8988T (cell line): ENCODE measurements around the gene CACNG4.

Experiments
- DNase-seq: peaks from one replicate; pipeline ENCODE4 v3.0.0; 2011

Gene CACNG4

DNA sequence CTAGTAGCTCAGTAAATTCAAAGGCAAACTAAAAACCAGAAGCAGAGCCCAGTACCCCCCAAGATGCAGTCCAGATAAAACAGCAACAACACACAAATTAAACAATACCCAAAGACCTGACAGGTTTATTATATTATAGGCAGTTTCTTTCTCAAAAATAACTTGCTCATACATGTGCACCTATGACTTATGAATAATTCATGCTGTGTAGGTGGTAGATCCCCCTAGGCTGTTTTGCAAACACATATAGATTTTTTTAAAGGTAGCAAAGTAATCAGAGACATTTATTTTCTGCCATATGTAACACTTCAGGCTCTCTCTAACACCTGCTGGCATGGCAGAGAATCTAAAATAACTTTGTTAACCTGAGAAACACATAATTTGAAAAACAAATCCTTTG lies 107.1 kb downstream of the CACNG4 start:
- no peak for DNase-seq

GRCh38 chr17:67072885-67073284 lies 108.4 kb downstream of the CACNG4 start:
- DNase-seq, result no peak

- no peak for DNase-seq
These were observed 110.3 kb downstream of the CACNG4 start for GRCh38 chr17:67074781-67075180.

- no peak for DNase-seq
These were observed 111.8 kb downstream of the CACNG4 start for GRCh38 chr17:67076290-67076689.

DNA sequence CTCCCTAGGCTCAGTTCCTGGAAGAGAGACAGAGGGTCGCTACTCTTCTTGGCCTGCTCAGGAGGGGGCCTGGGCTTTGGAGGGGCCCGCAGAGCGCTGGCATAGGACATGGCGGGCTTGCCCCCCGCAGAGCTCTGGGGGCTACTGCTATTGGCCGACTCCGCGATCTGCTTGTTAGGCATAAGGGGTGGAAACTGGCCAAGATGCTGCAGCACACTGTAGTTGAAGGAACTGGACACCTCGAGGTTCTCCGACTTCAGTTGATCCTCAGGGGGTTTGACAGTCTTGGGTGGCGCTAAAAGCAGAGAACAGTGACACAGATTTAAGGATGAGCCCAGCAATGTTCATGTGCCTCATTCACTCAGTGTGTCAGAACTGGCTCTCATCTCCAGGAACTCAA lies 113.8 kb downstream of the CACNG4 start:
- no peak for DNase-seq

DNA sequence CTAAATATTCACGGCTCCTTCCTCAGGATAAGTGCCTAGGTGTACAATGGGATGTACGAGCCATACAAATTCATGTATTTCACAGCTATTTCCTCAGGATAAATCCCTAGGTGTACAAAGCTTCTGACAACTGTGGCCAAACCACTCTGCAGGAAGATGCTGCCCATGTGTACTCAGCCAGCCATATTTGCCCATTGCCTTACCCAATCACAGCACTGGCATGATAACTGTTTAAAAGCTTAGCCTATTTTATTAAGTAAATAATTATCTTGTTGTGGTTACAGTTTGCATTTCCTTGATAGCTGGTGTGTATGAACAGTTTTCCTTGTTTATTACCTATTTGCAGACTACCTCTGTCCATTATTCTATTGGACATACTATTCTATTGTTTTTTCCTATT lies 115.0 kb downstream of the CACNG4 start:
- DNase-seq, result no peak

DNA sequence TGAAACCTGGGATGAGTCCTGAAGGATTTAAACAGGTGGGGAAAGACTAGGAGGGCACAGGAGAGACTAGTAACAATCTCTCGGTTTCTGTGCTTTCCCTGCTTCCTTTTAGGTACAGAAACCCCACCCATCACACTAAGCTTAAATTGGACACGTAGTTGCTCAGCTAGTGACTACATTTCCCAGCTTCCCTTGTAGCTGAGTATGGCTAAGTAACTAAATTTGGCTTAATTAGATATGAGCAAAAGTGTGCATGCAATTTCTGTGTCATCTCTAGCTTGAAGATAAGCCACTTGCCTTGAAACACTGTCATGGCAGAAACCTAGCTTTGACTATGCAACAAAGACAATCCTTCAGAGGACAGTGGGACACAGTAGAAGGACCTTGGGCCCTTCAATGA lies 116.3 kb downstream of the CACNG4 start:
- DNase-seq, result no peak

DNA sequence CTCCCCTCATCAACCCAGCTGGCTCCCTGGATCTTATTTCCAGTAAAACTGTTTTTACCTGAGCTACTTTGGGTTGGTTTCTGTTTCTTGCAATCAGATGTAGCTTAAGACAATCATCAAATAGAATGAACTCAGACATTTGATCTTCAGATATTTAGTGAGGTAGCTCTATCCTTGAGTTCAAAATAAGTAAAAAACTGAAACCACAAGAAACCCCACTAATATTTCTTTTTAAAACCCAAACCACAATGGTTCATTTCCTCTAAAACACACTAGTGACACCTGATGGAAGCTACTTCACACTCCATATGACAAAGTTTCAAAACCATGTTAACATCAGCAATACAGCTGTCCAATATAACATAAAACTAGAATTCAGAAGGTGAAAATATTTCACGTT lies 117.6 kb downstream of the CACNG4 start:
- no peak for DNase-seq
